GM12878 (cell line): ENCODE results near the gene KRT7.

Experiments used
- CHD2 ChIP-seq: IDR thresholded peaks from 2 replicates; pipeline ENCODE4 v1.6.1; 2011; ENCODE audit warnings: low read depth, low read length, improper control_type of control experiment, borderline replicate concordance
- EZH2 ChIP-seq: IDR thresholded peaks from 2 replicates; pipeline ENCODE4 v1.6.1; 2012; ENCODE audit warnings: low read depth, mild to moderate bottlenecking, control low read depth, inconsistent platforms, low read length, borderline replicate concordance; ENCODE audit not compliant: control insufficient read depth
- POLR2A ChIP-seq: IDR thresholded peaks from 2 replicates; pipeline ENCODE4 v1.6.1; 2011; ENCODE audit warnings: low read depth, mild to moderate bottlenecking, low read length

DNA sequence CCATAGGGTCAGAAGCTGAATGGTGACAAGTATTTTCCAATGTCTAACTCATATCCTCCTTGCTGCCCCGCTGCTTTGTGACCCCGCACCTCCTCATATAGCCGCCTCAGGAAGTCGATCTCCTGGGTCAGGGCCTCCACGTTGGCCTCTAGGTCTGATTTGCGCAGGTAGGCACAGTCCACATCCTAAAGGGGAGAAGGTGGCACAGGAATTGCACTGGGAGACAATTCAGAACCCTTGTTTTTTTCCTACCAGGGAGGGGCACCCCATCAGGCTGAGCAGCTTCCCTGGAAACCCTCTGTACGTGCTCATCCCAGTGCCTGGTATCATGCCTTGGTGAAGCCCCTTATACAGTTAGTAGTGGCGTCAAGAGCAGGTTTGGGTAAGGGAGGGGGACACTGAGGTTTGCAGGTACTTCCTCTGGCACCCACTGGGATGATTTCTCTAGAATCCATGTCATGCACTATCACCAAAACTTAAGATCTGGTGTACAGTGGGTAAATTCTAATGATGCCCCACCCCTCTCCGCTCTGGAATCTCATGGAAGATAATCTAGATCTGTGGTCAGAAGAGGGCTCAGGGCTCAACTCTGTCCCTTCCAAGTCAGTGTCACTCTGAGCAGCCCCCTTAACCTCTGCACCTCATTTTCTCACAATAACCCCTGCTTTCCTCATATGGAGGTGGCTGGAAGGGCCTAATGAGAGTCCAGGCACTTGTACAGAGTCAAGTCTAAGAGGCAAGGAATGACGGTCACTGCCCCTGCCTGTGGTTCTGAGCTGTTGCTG is 21.3 kb downstream of the KRT7 start:
- TF ChIP-seq CHD2 (no peak), POLR2A (no peak), EZH2 (no peak)
